SK-N-DZ (cell line): ENCODE measurements around the gene GIMAP7.

ENCODE experiments used
- DNase-seq: peaks from one replicate; pipeline ENCODE4 v3.0.0-alpha.2; 2015; ENCODE audit warnings: low spot score

GIMAP7 gene

DNA sequence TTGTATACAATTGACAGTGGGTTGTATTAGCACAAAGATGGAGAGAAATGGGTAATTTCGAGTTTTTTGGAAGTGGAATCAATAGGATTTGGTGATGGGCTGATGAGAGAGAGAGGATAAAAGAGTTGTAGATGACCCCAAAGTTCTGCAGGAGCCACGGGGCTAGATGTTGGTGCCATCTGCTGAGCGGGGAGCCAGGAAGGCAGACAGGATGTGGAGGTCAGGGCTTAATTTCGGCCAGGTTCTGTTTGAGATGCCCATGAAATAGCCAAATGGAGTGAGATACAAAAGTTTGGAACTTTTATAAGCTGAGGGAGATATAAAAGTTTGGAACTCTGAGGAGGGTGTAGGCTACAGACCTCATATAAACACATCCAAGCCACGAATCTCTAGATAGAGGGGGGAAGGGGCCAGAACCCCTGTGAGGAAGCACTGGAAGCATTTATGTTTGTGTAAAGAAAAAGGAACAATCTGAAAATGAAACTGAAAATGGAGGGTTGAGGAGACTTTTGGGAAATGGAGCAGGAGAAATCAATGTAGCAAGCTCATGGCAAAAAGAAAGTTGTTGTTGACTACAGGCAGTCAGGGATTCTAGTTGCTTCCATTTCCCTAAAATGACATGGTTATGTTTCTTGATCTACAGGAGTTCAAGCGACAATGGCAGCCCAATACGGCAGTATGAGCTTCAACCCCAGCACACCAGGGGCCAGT, 54.7 kb downstream of the GIMAP7 start:
- DNase-seq, result no peak
